Stimulated activated naive CD8-positive, alpha-beta T cell treated with anti-CD3 and anti-CD28 coated beads, Interleukin-15, amount 100 ng/mL, for 72 hours (primary cell): Measurements from ENCODE around the gene SH2B2.
A peak's percentile ranks its signal among the peaks of the same experiment; 100 is the strongest.
"Not testable (repeated sequence)": the region's sequence is repeated elsewhere in the genome, so short reads cannot be mapped to it uniquely, and the experiment has no call there.

Source experiments
- ATAC-seq: fragments of 150-1000 bp; cut with Tn5 transposase; 2 replicates; pipeline ENCODE4 v1.10.0; 2021; ENCODE audit warnings: mild to moderate bottlenecking, moderate library complexity
- DNase-seq, 2 donors: peaks; one replicate each; pipeline ENCODE4 v3.0.0; 2021 to 2022
- H3K27ac Mint-ChIP-seq, 2 donors: one replicate each; pipeline ENCODE4 v1.8.0; 2022; ENCODE audit warnings: mild to moderate bottlenecking in 2 of 2, mixed read lengths in 2 of 2, moderate library complexity in 2 of 2
- H3K27me3 Mint-ChIP-seq: one replicate; pipeline ENCODE4 v1.8.0; 2022; ENCODE audit warnings: mixed read lengths
- H3K4me1 Mint-ChIP-seq: one replicate; pipeline ENCODE4 v1.8.0; 2022; ENCODE audit warnings: mild to moderate bottlenecking, mixed read lengths
- H3K4me3 Mint-ChIP-seq, 2 donors: one replicate each; pipeline ENCODE4 v1.8.0; 2022; ENCODE audit warnings: mild to moderate bottlenecking in 2 of 2, mixed read lengths in 2 of 2, moderate library complexity in 1 of 2
- H3K9me3 Mint-ChIP-seq, 2 donors: one replicate each; pipeline ENCODE4 v1.8.0; 2022; ENCODE audit warnings: mixed read lengths in 2 of 2

Gene SH2B2

DNA sequence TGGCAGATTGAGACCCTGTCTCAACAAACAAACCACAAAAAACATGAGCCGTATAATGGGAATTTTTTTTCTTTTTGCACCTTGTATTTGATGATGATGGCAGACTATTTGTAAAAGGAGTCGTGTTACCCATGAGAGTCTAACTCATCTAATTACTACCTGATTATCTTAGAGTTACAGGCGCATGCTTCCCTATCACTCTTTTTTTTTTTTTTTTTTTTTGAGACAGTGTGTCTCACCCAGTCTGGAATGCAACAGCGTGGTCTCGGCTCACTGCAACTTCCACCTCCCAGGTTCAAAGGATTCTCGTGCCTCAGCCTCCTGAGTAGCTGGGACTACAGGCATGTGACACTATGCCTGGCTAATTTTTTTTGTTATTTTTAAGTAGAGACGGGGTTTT is 78.7 kb downstream of the SH2B2 start:
- not testable (repeated sequence) for H3K9me3 Mint-ChIP-seq, H3K27ac Mint-ChIP-seq, H3K27me3 Mint-ChIP-seq, ATAC-seq, DNase-seq
- Mint-ChIP-seq H3K4me3 (peak overlapping the region; percentile 35 to 85), H3K4me1 (peaks cover 24% of the 10 kb centered on the region)

- ATAC-seq, H3K27ac Mint-ChIP-seq, H3K9me3 Mint-ChIP-seq, DNase-seq, H3K4me3 Mint-ChIP-seq, H3K27me3 Mint-ChIP-seq: not testable (repeated sequence)
- H3K4me1 Mint-ChIP-seq: peaks cover 25% of the 10 kb centered on the region
Observed at GRCh38 chr7:102370038-102370437, 83.4 kb downstream of the SH2B2 start.
